Right lobe of liver (tissue), 4 donors: Measurements from ENCODE around the gene MFSD6.

ENCODE experiments used
- CTCF ChIP-seq, 4 donors: fragments of 200-600 bp in 3 of 4; fragments of 450-650 bp in 1 of 4; IDR thresholded peaks; one replicate each; pipeline versions ENCODE4 v1.5.1 to v1.8.0; 2016 to 2022; ENCODE audit warnings: antibody characterized with exemption in 4 of 4, mild to moderate bottlenecking in 2 of 4
- POLR2A ChIP-seq: fragments of 450-650 bp; IDR thresholded peaks from one replicate; pipeline ENCODE4 v1.6.1; 2017; ENCODE audit warnings: antibody characterized with exemption, mild to moderate bottlenecking
- donor health status: DM: no; HTN: no; CAD: no.
- donor health status: DM: no; HTN: no; CAD: no.
- donor health status: DM: no; HTN: yes; CAD: no.

GRCh38 chr2:190449925-190450324 is 41.8 kb downstream of the MFSD6 start:
- TF ChIP-seq CTCF (IDR thresholded peaks at IDR 0.05) (no peak), POLR2A (no peak)
